GM18951 (cell line): ENCODE results near the gene COL8A1.

Experiments used
- POLR2A ChIP-seq: IDR thresholded peaks from 4 replicates; pipeline ENCODE4 v1.6.1; 2011; ENCODE audit warnings: mild to moderate bottlenecking; ENCODE audit not compliant: insufficient read length, insufficient read depth; ENCODE audit errors: extremely low read depth
- in situ Hi-C: fragments of 300-500 bp; cut with MboI; formaldehyde crosslinking; loops from one replicate; pipeline ENCODE4 v1.12.0; 2022; ENCODE audit warnings: low sequenced_read_pairs, mixed read lengths, inconsistent platforms; ENCODE audit not compliant: unreplicated experiment

The COL8A1 gene

GRCh38 chr3:99627062-99627826, 11.2 kb upstream of the COL8A1 start:
- in situ Hi-C loops = no loop called here
- TF ChIP-seq POLR2A = no peak

DNA sequence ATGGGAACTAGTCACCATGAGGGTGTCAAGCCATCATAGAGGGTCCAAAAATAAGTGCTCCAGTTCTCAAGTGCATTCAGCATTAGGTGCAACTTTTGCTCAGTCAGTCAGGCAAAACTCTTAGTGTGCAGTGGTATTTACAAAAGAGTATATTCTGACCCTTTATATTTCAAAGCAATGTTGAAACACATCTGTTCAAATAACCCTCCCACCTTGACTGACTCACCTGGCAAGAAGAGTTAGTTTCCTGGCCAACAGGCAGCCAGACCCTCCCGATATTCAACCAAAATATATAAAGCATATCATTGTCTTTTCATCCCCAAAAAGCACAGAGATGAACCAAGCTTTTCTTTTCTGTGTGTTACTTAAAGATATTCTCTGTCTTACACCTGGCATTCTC, 7.6 kb upstream of the COL8A1 start:
- in situ Hi-C loops = no loop called here
- TF ChIP-seq POLR2A = no peak

GRCh38 chr3:99633887-99634558, 4.4 kb upstream of the COL8A1 start:
- no peak for TF ChIP-seq POLR2A
- in situ Hi-C loops = no loop called here

- no peak for TF ChIP-seq POLR2A
- in situ Hi-C loops = no loop called here
These were observed 3.5 kb upstream of the COL8A1 start for GRCh38 chr3:99634881-99635280.

- in situ Hi-C loops = no loop called here
- no peak for TF ChIP-seq POLR2A
These were observed 3.0 kb upstream of the COL8A1 start for GRCh38 chr3:99635348-99635747.

- in situ Hi-C loops = no loop called here
- no peak for TF ChIP-seq POLR2A
These were observed 1.4 kb upstream of the COL8A1 start for GRCh38 chr3:99637016-99637367.

- TF ChIP-seq POLR2A = no peak
- in situ Hi-C loops = no loop called here
These were observed 854 bp upstream of the COL8A1 start for GRCh38 chr3:99637368-99638111.

- in situ Hi-C loops = no loop called here
- TF ChIP-seq POLR2A = no peak
These were observed 1.2 kb downstream of the COL8A1 start for GRCh38 chr3:99639579-99639978.

GRCh38 chr3:99640214-99640851, 1.9 kb downstream of the COL8A1 start:
- in situ Hi-C loops = no loop called here
- no peak for TF ChIP-seq POLR2A

GRCh38 chr3:99641480-99641879, 3.1 kb downstream of the COL8A1 start:
- in situ Hi-C loops = no loop called here

DNA sequence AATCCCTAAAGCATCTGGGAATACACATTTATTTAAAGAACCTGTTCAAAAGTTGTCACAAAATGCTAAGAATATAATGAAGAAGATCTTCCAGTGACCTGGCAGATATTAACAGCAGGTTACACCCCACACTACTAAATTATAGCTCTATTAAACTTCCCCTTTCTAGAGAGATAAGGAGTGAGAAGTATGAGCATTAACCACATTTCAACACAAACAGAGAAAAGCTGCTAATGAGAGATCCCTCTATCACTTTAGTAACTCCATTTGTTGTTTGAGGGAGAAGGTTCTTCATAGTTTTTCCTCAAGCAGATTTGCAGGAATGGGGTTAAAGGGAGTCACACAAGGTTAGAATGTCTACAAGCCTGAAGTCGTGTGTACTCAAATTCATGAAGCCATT, 3.6 kb downstream of the COL8A1 start:
- in situ Hi-C loops = no loop called here
- no peak for TF ChIP-seq POLR2A

More at GRCh38 chr3:99641480-99641879, 3.1 kb downstream of the COL8A1 start:
- TF ChIP-seq POLR2A = no peak

DNA sequence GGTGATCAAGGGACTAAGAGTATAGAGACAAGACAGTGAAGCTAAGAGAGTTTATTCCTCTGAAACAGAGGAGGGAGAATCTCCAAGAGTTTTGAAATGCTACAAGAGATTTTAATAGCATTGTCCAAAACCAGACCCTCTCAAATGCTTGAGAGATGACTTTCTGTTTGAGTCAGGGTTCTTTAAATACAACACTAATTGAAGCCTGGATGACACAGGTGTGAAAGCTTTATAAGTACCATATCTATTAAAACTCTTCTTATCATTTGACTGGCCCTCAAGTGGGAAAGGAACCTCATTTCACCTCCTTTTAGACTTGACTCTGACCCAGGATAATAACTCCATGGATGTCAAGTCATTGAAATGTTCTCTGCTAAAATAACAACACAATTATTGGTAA, 5.6 kb downstream of the COL8A1 start:
- in situ Hi-C loops = no loop called here
- TF ChIP-seq POLR2A = no peak

- no peak for TF ChIP-seq POLR2A
- in situ Hi-C loops = no loop called here
These were observed 6.4 kb downstream of the COL8A1 start for GRCh38 chr3:99644746-99645145.

DNA sequence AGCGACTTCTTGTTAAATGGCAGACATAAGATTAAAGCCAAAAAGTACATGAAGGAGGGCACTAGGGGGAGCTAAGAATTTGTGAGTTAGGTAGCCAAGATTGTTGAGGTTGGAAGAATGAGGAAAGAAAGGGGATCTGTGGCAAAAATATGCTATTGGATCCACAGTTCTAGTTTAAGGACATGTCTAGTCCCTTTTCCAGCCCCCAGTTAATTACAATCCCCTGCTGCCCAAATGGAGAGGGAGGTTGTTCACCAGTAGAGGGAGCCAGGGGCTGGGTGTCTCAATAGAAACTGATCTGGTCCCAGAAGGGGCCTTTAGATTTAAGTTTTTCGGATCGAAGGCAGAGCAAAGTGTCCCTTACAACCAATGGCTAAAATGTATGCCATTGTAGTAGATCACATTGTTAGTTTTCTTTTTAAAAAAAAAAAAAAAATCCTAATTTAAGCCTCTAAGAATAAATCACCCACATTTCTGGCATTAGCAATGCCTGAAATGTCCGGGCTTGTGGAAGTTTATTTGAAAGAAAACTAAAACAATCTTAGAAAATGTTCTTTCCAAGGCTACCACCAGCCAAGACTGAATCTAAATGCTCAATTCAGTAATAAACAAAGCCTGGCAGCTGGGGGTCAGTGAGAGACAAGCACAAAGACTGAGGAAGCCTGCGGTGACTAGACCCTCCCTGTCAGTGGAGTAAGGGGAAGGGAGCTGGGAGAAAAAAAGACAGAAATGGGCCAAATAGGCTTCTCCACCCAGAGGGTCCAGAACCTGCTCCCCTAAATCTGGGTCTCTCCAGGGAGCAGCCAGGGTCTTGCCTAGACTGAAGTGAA, 7.1 kb downstream of the COL8A1 start:
- TF ChIP-seq POLR2A = no peak
- in situ Hi-C loops = no loop called here
